GM10266 (cell line): ENCODE measurements around the gene TNNI2.
"Not testable (repeated sequence)": the region's sequence is repeated elsewhere in the genome, so short reads cannot be mapped to it uniquely, and the experiment has no call there.

Experiments used
- DNase-seq: peaks from one replicate; pipeline ENCODE4 v3.0.0; 2012; ENCODE audit errors: extremely low spot score
- TF ChIP-seq, protein P1 (sequence below): IDR thresholded peaks from 2 replicates; pipeline ENCODE4 v1.5.1; 2012; ENCODE audit warnings: mild to moderate bottlenecking, low read depth; ENCODE audit not compliant: control insufficient read depth, insufficient read depth; ENCODE audit errors: missing control alignments

The TNNI2 gene

GRCh38 chr11:1803246-1803645 is 35.5 kb upstream of the TNNI2 start:
- TF ChIP-seq, protein P1, sequence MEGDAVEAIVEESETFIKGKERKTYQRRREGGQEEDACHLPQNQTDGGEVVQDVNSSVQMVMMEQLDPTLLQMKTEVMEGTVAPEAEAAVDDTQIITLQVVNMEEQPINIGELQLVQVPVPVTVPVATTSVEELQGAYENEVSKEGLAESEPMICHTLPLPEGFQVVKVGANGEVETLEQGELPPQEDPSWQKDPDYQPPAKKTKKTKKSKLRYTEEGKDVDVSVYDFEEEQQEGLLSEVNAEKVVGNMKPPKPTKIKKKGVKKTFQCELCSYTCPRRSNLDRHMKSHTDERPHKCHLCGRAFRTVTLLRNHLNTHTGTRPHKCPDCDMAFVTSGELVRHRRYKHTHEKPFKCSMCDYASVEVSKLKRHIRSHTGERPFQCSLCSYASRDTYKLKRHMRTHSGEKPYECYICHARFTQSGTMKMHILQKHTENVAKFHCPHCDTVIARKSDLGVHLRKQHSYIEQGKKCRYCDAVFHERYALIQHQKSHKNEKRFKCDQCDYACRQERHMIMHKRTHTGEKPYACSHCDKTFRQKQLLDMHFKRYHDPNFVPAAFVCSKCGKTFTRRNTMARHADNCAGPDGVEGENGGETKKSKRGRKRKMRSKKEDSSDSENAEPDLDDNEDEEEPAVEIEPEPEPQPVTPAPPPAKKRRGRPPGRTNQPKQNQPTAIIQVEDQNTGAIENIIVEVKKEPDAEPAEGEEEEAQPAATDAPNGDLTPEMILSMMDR = no peak
- DNase-seq = no peak

DNA sequence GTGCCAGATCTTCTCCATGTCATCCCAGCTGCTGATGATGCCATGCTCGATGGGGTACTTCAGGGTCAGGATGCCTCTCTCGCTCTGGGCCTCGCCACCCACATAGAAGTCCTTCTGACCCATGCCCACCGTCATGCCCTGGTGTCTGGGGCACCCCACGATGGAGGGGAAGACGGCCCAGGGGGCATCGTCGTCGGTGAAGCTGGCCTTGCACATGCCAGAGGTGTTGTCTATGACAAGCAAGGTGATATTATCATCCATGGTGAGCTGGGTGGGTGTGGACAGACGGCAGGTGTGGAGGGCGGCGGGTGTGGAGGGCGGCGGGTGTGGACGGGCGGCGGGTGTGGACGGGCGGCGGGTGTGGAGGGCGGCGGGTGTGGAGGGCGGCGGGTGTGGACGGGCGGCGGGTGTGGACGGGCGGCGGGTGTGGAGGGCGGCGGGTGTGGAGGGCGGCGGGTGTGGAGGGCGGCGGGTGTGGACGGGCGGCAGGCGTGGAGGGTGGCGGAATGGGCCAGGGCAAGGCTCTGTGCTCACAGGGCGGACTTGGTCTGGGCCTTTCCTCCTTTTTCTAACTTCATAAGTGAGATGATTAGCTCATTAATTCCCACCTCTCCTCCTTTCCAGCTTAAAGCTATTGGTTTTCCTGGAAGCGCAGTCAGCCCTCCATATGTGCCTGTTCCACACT is 34.8 kb upstream of the TNNI2 start:
- not testable (repeated sequence) for DNase-seq

DNA sequence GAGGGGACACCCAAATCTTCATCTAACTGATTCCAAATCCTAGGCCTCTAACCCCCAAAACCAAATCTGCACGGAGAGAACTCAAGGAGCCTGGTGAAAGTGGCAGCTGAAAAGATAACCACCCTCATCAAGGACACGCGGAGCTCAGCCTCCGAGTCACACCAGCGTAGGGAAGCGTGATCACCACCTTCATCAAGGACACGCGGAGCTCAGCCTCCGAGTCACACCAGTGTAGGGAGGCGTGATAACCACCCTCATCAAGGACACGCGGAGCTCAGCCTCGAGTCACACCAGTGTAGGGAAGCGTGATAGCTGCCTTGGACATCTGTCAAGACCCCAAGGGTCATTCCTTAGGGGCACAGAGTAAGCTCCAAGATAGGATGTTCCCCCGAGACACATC is 33.3 kb upstream of the TNNI2 start:
- DNase-seq = no peak
- TF ChIP-seq, protein P1 = no peak

DNA sequence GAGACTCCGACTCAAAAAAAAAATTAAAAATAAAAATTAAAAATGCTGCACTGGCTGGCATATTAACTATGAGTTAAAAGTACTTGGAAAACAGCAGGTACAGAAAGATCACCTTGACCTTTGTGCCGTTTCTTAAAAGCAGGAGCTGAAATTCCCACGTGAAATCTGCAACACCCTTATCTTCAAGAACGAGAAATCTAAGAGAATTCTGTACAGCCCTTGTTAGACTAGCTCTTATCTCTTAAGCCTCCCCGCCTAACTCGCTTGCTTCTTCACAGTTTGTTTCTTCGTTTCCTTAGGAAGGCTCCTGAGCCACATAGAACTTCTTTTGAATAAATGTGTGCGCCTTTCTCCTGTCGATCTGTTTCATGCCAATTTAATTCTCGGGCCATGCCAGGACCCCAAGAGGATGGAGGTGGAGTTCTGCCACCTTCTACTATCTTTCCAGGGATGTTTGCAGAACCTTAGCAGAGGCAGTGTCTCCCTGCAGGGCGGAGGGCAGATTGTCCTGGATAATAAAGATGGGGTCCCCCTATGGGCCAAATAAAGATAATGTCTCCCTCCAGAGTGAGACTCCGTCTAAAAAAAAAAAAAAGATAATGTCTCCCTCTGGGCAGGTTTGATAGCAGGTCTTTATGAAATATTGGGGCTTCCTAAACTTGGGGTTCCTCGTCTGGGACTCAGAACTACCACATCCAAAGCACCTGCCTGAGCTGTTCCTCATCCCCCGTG is 31.4 kb upstream of the TNNI2 start:
- TF ChIP-seq, protein P1 = no peak
- DNase-seq = no peak

- TF ChIP-seq, protein P1 = no peak
These were observed 28.0 kb upstream of the TNNI2 start for GRCh38 chr11:1810761-1811160.

GRCh38 chr11:1812274-1812673 is 26.5 kb upstream of the TNNI2 start:
- TF ChIP-seq, protein P1 = no peak
- no peak for DNase-seq

More at GRCh38 chr11:1810761-1811160, 28.0 kb upstream of the TNNI2 start:
- no peak for DNase-seq

GRCh38 chr11:1812801-1813200 is 26.0 kb upstream of the TNNI2 start:
- DNase-seq = no peak
- TF ChIP-seq, protein P1 = no peak

GRCh38 chr11:1813356-1813755 is 25.4 kb upstream of the TNNI2 start:
- DNase-seq = not testable (repeated sequence)
